Measurements from ENCODE around the gene LRRC36. TPM values are rescaled to one million over a fixed set of nuclear protein-coding genes. Genes with fewer than 3 reads are reported as not detected.

The LRRC36 gene
- total RNA-seq, 4 donors from 2014 or later, result not detected

- Histone ChIP-seq H3K27ac (peak overlapping the region; percentile 66 to 85 (median 75)), H3K4me3 (peak overlapping the region in 1 of 4 donors; percentile 52), H3K9me3 (no peaks in the 10 kb centered on the region), H3K27me3 (no peaks in the 10 kb centered on the region), H3K36me3 (no peaks in the 10 kb centered on the region), H3K4me1 (peaks cover 49 to 59% of the 10 kb centered on the region in 2 donors)
- intact Hi-C loops (cut with DNase I; ENCODE audit: low total_unique reads), result loop anchor here (2.0 kb wide), 1 partner anchor 15 kb away; no protein-coding TSS in a partner anchor
- in situ Hi-C loops (cut with MboI; ENCODE audit: low sequenced_read_pairs in 4 of 4), result no loop called here
- no peak for ATAC-seq
- no peak for DNase-seq
- no peak for TF ChIP-seq POLR2A (IDR thresholded peaks at IDR 0.05)
- no peak for TF ChIP-seq CTCF (IDR thresholded peaks at IDR 0.05 in 4 of 5, conservative IDR thresholded peaks at IDR 0.05 in 1 of 5)
Observed at GRCh38 chr16:67391424-67392300, 65.0 kb downstream of the LRRC36 start.

GRCh38 chr16:67392301-67393059, 65.9 kb downstream of the LRRC36 start:
- H3K4me3 ChIP-seq, result peak overlapping the region; percentile 52 to 60 (median 57)
- no peaks in the 10 kb centered on the region for H3K27me3 ChIP-seq
- no peaks in the 10 kb centered on the region for H3K9me3 ChIP-seq
- no peak for TF ChIP-seq CTCF (IDR thresholded peaks at IDR 0.05 in 4 of 5, conservative IDR thresholded peaks at IDR 0.05 in 1 of 5)
- TF ChIP-seq POLR2A (IDR thresholded peaks at IDR 0.05), result no peak
- peaks cover 54 to 67% of the 10 kb centered on the region in 2 donors for H3K4me1 ChIP-seq
- peak overlapping the region; percentile 66 to 85 (median 75) for H3K27ac ChIP-seq
- intact Hi-C loops (cut with DNase I; ENCODE audit: low total_unique reads) (loop anchor here (2.0 kb wide), 1 partner anchor 16 kb away; no protein-coding TSS in a partner anchor), in situ Hi-C loops (cut with MboI; ENCODE audit: low sequenced_read_pairs in 4 of 4) (no loop called here)
- DNase-seq (no peak), ATAC-seq (no peak)
- no peaks in the 10 kb centered on the region for H3K36me3 ChIP-seq

- ATAC-seq, result peak; percentile 51 to 53
- no peaks in the 10 kb centered on the region for H3K9me3 ChIP-seq
- peak within 1 kb of the TSS; percentile 52 to 60 (median 57) for H3K4me3 ChIP-seq
- intact Hi-C loops (cut with DNase I; ENCODE audit: low total_unique reads), result loop anchor here (2.0 kb wide), 1 partner anchor 16 kb away; no protein-coding TSS in a partner anchor
- H3K27ac ChIP-seq, result peak within 1 kb of the TSS; percentile 66 to 85 (median 75)
- TF ChIP-seq POLR2A (IDR thresholded peaks at IDR 0.05), result peak; percentile 24 to 33
- TF ChIP-seq CTCF (IDR thresholded peaks at IDR 0.05 in 4 of 5, conservative IDR thresholded peaks at IDR 0.05 in 1 of 5), result peak; percentile 56 to 72 (median 67)
- no peaks in the 10 kb centered on the region for H3K36me3 ChIP-seq
- peak; percentile 55 to 79 for DNase-seq
- in situ Hi-C loops (cut with MboI; ENCODE audit: low sequenced_read_pairs in 4 of 4), result no loop called here
- peaks cover 54 to 68% of the 10 kb centered on the region in 2 donors for H3K4me1 ChIP-seq
- no peaks in the 10 kb centered on the region for H3K27me3 ChIP-seq
Observed at GRCh38 chr16:67393111-67393787, 66.6 kb downstream of the LRRC36 start, which contains the start of gene TPPP3. Gene TPPP3, minus strand, starts transcription at chr16:67393498. Its CDS starts 2,387 bp downstream, at chr16:67391111.

GRCh38 chr16:67393788-67394154, 67.2 kb downstream of the LRRC36 start:
- DNase-seq, result no peak
- intact Hi-C loops (cut with DNase I; ENCODE audit: low total_unique reads), result loop anchor here (2.0 kb wide), 1 partner anchor 17 kb away; no protein-coding TSS in a partner anchor
- no peaks in the 10 kb centered on the region for H3K27me3 ChIP-seq
- H3K4me3 ChIP-seq, result peak overlapping the region; percentile 52 to 60 (median 57)
- peak in 1 of 2 donors; percentile 5 for ATAC-seq
- no peaks in the 10 kb centered on the region for H3K36me3 ChIP-seq
- no peaks in the 10 kb centered on the region for H3K9me3 ChIP-seq
- H3K4me1 ChIP-seq, result peaks cover 54 to 68% of the 10 kb centered on the region in 2 donors
- in situ Hi-C loops (cut with MboI; ENCODE audit: low sequenced_read_pairs in 4 of 4), result no loop called here
- TF ChIP-seq POLR2A (IDR thresholded peaks at IDR 0.05) (no peak), CTCF (IDR thresholded peaks at IDR 0.05 in 4 of 5, conservative IDR thresholded peaks at IDR 0.05 in 1 of 5) (no peak)
- peak overlapping the region; percentile 66 to 85 (median 75) for H3K27ac ChIP-seq
